Measurements from ENCODE around the gene MAP1LC3B.

GRCh38 chr16:87343753-87344050 is 48.4 kb upstream of the MAP1LC3B start:
- no peak for TF ChIP-seq REST (IDR thresholded peaks at IDR 0.05)
- no peak for TF ChIP-seq E2F6 (IDR thresholded peaks at IDR 0.05; ENCODE audit: borderline replicate concordance, low read depth)
- no peak for TF ChIP-seq CTCF (IDR thresholded peaks at IDR 0.05)

Data from A549 (cell line).